OCI-LY7 (cell line): Measurements from ENCODE around the gene RFT1.

Source experiments
- CTCF ChIP-seq: fragments of 200-600 bp; sonication (generic); conservative IDR thresholded peaks from 2 replicates; pipeline ENCODE4 v1.5.1; 2014; ENCODE audit warnings: mild to moderate bottlenecking, antibody characterized with exemption, low read length, moderate library complexity, mixed read lengths
- EZH2phosphoT487 ChIP-seq: fragments of 200-600 bp; sonication (generic); IDR thresholded peaks from 2 replicates; pipeline ENCODE4 v1.6.1; 2018; ENCODE audit warnings: low read depth, borderline replicate concordance, mild to moderate bottlenecking, mixed run types, antibody characterized with exemption, low read length, moderate library complexity, mixed read lengths

- TF ChIP-seq CTCF (no peak), EZH2phosphoT487 (no peak)
Measured at GRCh38 chr3:53078656-53079055, 51.6 kb downstream of the RFT1 start.
